Activated CD4-positive, alpha-beta memory T cell treated with anti-CD3 and anti-CD28 coated beads for 36 hours (primary cell): Measurements from ENCODE around the gene NRXN2. TPM values are rescaled to one million over a fixed set of nuclear protein-coding genes. Genes with fewer than 3 reads are reported as not detected.
"Not testable (repeated sequence)": the region's sequence is repeated elsewhere in the genome, so short reads cannot be mapped to it uniquely, and the experiment has no call there.

ENCODE experiments used
- CTCF ChIA-PET: fragments of 350-600 bp; sonication (Branson Sonifier 250); formaldehyde crosslinking; loops from one replicate; lab custom pipeline; 2021; ENCODE audit warnings: antibody characterized with exemption, inconsistent platforms; lab: Charles Lee
- POLR2A ChIA-PET: fragments of 350-600 bp; sonication (Branson Sonifier 250); formaldehyde crosslinking; loops from one replicate; lab custom pipeline; 2021; ENCODE audit warnings: antibody characterized with exemption; lab: Charles Lee
- DNase-seq: peaks from one replicate; pipeline ENCODE4 v3.0.0-alpha.2; 2020
- H3K27ac Mint-ChIP-seq: one replicate; pipeline ENCODE4 v1.8.0; 2021; ENCODE audit warnings: mixed read lengths
- H3K27me3 Mint-ChIP-seq: one replicate; pipeline ENCODE4 v1.8.0; 2021; ENCODE audit warnings: mixed read lengths
- H3K36me3 Mint-ChIP-seq: one replicate; pipeline ENCODE4 v1.8.0; 2021; ENCODE audit warnings: mixed read lengths
- H3K4me1 Mint-ChIP-seq: one replicate; pipeline ENCODE4 v1.8.0; 2021; ENCODE audit warnings: low read depth, mixed read lengths
- H3K4me3 Mint-ChIP-seq: one replicate; pipeline ENCODE4 v1.8.0; 2021; ENCODE audit warnings: mild to moderate bottlenecking, mixed read lengths
- H3K9me3 Mint-ChIP-seq: one replicate; pipeline ENCODE4 v1.8.0; 2021; ENCODE audit warnings: mixed read lengths
- intact Hi-C: fragments of 100-400 bp; cut with micrococcal nuclease; formaldehyde crosslinking; loops from one replicate; pipeline ENCODE4 v1.15.1; 2023
- total RNA-seq, 2 experiments: library from RNA; stranded (reverse); gene quantifications; one replicate each; pipeline ENCODE4 v1.2.3, GENCODE V29; 2021

NRXN2 gene
- total RNA-seq, 2 experiments from 2014 or later = 0.31 to 0.41 TPM

GRCh38 chr11:64563966-64564365, 159.0 kb downstream of the NRXN2 start:
- Mint-ChIP-seq H3K27me3 (peaks cover 4% of the 10 kb centered on the region), H3K27ac (no peak overlapping the region), H3K4me1 (peaks cover 11% of the 10 kb centered on the region), H3K36me3 (no peaks in the 10 kb centered on the region), H3K4me3 (no peak overlapping the region), H3K9me3 (no peaks in the 10 kb centered on the region)
- intact Hi-C loops = no loop called here
- DNase-seq = no peak
- POLR2A ChIA-PET = no interaction called here
- CTCF ChIA-PET = interaction anchor here (1.6 kb wide), 1 partner anchor 15 kb away, joined by 5 read pairs; no protein-coding TSS in a partner anchor

DNA sequence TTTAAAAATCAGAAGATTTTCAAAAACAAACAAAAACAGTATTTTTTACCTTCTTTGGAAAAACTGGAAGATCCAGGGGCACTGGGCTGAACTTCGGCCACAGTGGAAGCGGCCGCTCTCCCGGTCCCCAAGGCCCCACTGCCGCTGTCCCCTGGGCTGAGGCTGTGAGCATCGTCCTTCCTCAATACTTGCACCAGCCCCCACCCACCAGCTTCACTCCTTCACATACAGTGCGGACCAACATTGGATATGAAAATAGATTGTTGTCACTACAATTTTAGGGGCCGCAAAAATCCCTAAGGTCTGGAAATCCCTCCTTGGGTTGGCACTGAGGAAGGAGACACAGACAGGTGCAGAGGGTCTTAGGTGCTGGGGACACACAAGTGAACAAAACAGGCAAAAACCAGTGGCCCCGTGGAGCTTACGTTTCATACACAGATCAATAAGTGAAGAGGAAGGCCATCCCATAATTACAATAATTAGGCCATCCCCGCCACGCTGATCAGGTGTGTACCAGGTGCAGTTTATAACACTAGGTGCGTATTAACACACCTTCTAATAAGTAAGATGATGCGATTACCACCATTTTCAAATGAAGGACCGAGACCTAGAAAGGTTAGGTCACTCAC, 160.2 kb downstream of the NRXN2 start:
- intact Hi-C loops = no loop called here
- Mint-ChIP-seq H3K4me1 (peaks cover 11% of the 10 kb centered on the region), H3K4me3 (no peak overlapping the region)

GRCh38 chr11:64561984-64562722, 160.8 kb downstream of the NRXN2 start:
- Mint-ChIP-seq H3K4me1 (peaks cover 11% of the 10 kb centered on the region), H3K9me3 (no peaks in the 10 kb centered on the region), H3K36me3 (no peaks in the 10 kb centered on the region), H3K4me3 (no peak overlapping the region), H3K27me3 (peaks cover 6% of the 10 kb centered on the region), H3K27ac (no peak overlapping the region)
- no peak for DNase-seq
- CTCF ChIA-PET = no interaction called here
- intact Hi-C loops = no loop called here
- POLR2A ChIA-PET = no interaction called here

More for the DNA sequence above, 160.2 kb downstream of the NRXN2 start:
- no peaks in the 10 kb centered on the region for H3K9me3 Mint-ChIP-seq
- H3K36me3 Mint-ChIP-seq = no peaks in the 10 kb centered on the region
- DNase-seq = no peak
- POLR2A ChIA-PET = no interaction called here
- CTCF ChIA-PET = interaction anchor here (1.6 kb wide), 1 partner anchor 14 kb away, joined by 5 read pairs; no protein-coding TSS in a partner anchor
- no peak overlapping the region for H3K27ac Mint-ChIP-seq
- H3K27me3 Mint-ChIP-seq = peaks cover 6% of the 10 kb centered on the region

DNA sequence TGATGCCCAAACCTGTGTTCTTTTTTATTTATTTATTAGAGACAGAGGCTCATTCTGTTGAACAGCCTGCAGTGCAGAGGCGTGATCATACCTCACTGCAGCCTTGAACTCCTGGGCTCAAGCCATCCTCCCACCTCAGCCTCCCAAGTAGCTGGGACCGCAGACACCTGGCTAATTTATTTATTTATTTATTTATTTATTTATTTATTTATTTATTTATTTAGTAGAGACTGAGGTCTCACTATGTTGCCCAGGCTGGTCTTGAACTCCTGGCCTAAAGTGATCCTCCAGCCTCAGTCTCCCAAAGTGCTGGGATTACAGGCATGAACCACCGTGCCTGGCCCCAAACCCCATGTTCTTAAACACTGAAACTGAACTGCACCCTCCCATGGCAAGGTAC, 161.6 kb downstream of the NRXN2 start:
- CTCF ChIA-PET, POLR2A ChIA-PET, H3K9me3 Mint-ChIP-seq, intact Hi-C loops, DNase-seq, H3K4me1 Mint-ChIP-seq, H3K27ac Mint-ChIP-seq, H3K27me3 Mint-ChIP-seq, H3K36me3 Mint-ChIP-seq, H3K4me3 Mint-ChIP-seq: not testable (repeated sequence)

DNA sequence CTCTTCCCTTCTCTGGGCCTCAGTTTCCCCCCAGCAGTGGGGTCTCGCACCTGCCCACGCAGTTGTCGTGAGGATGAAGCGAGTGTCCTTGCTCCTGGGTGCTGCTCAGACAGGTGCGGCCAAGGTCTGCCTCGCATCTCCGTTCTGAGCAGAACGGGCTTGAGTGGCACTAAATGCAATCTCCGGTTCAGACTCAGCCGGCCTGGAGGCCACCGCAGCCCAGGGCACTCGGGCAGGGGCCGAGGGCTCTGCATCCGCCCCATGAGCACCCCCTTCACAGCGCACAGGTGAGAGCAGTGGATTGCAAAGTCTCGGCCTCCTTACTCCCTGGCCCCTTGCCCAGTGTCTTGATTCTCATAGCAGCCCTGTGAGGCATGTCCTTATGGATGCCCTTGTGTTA, 162.1 kb downstream of the NRXN2 start:
- peaks cover 5% of the 10 kb centered on the region for H3K4me1 Mint-ChIP-seq
- DNase-seq = no peak
- peaks cover 6% of the 10 kb centered on the region for H3K27me3 Mint-ChIP-seq
- no peak overlapping the region for H3K4me3 Mint-ChIP-seq
- ChIA-PET CTCF (no interaction called here), POLR2A (no interaction called here)
- H3K9me3 Mint-ChIP-seq = no peaks in the 10 kb centered on the region
- no peak overlapping the region for H3K27ac Mint-ChIP-seq
- intact Hi-C loops = no loop called here
- no peaks in the 10 kb centered on the region for H3K36me3 Mint-ChIP-seq

- H3K36me3 Mint-ChIP-seq = no peaks in the 10 kb centered on the region
- no peak overlapping the region for H3K4me3 Mint-ChIP-seq
- ChIA-PET POLR2A (no interaction called here), CTCF (no interaction called here)
- no peak for DNase-seq
- intact Hi-C loops = no loop called here
- peaks cover 6% of the 10 kb centered on the region for H3K27me3 Mint-ChIP-seq
- H3K9me3 Mint-ChIP-seq = no peaks in the 10 kb centered on the region
- no peaks in the 10 kb centered on the region for H3K4me1 Mint-ChIP-seq
- H3K27ac Mint-ChIP-seq = no peak overlapping the region
Measured at GRCh38 chr11:64560139-64560771, 162.7 kb downstream of the NRXN2 start.

DNA sequence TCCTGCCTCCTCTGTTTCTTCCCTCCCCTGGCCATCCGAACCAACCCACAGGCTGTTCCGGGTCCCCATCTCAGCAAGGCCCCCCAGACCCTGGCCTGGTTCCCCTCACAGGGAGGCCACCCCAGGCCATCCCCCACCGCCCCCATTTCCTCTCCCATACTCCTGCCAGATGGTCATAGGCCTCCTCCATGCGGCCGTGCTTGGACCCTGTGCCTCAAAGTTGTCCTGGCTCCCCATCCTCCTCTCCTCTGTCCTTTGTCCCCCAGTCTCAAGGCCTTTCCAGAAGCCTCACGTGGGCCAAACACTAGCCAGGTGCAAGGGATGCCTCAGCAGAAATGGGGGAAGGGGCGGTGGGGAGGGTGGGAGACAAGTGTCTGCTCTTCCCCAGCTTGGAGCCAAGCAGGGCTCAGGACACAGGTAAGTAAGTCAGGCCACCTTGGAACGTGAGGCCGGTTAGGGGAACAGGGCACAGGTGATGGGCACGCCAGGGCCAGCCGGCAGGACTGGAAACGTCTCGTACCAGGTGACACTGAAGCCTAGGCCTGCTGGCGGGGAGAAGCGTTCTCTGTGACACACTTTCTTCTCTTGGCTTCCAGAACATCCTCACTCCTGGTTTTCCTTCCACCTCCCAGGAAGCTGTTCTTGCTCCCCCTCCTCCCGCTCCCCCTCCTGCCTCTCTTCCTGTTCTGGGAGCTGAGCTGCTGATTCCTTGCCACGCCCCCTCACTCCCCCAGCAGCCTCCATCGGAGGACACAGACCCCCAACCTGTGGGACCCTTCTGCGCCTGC, 163.5 kb downstream of the NRXN2 start:
- CTCF ChIA-PET = no interaction called here

DNA sequence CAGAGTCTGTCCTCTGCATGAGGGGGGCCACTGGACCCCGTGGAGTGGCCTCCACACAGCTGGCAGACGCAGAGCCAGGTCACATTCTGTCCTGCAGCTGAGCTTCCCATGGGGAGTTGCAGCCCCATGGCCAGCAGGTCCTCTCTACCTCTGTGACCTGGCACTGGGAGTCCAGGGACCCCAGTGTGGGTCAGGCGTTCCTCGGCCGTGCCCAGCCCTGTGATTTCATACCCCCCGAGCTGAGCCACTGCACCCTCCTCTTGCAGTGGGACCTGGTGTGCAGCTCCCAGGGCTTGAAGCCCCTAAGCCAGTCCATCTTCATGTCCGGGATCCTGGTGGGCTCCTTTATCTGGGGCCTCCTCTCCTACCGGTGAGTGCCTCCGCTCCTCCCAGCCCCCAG, 164.1 kb downstream of the NRXN2 start:
- Mint-ChIP-seq H3K9me3 (no peaks in the 10 kb centered on the region), H3K27me3 (peaks cover 6% of the 10 kb centered on the region), H3K27ac (no peak overlapping the region), H3K4me3 (no peak overlapping the region), H3K36me3 (no peaks in the 10 kb centered on the region), H3K4me1 (no peaks in the 10 kb centered on the region)
- ChIA-PET CTCF (no interaction called here), POLR2A (no interaction called here)
- no peak for DNase-seq
- intact Hi-C loops = no loop called here

More for the DNA sequence above, 163.5 kb downstream of the NRXN2 start:
- Mint-ChIP-seq H3K27me3 (peaks cover 6% of the 10 kb centered on the region), H3K36me3 (no peaks in the 10 kb centered on the region), H3K27ac (no peak overlapping the region), H3K4me1 (no peaks in the 10 kb centered on the region), H3K9me3 (no peaks in the 10 kb centered on the region), H3K4me3 (no peak overlapping the region)
- no peak for DNase-seq
- POLR2A ChIA-PET = no interaction called here
- intact Hi-C loops = no loop called here

DNA sequence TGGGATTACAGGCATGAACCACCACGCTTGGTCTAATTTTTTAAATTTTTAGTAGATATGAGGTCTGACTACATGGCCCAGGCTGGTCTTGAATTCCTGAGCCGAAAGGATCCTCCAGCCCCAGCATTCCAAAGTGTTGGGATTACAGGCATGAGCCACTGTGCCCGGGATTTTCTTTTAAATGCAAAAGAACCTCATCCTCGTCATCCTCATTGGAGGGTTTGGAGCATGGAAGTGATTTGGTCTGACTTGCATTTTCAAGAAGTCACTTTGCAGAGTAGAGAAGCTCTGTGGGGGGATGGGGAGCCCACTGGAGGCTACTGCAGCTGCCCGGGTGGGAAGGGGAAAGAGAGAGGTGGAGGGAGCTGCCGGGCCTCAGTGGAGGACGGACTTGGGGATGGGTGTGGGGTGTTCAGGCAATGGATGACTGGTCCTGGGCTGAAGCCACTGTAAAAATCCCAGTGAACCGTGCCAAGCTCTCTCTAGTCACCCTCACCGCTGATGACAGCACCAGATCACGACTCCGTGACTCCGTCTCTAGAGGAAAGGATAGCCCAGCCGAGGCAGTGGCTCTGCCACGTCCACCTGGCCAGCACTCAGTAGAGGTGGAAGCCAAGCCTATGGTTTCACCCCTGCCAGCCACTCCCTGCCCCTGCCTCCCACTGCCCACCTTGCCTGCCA, 164.8 kb downstream of the NRXN2 start:
- H3K36me3 Mint-ChIP-seq = no peaks in the 10 kb centered on the region
- intact Hi-C loops = no loop called here
- H3K4me1 Mint-ChIP-seq = no peaks in the 10 kb centered on the region
- H3K4me3 Mint-ChIP-seq = no peak overlapping the region
- ChIA-PET CTCF (no interaction called here), POLR2A (no interaction called here)
- no peaks in the 10 kb centered on the region for H3K9me3 Mint-ChIP-seq
- H3K27ac Mint-ChIP-seq = no peak overlapping the region
- no peak for DNase-seq
- peaks cover 6% of the 10 kb centered on the region for H3K27me3 Mint-ChIP-seq

GRCh38 chr11:64556721-64557250, 166.2 kb downstream of the NRXN2 start:
- ChIA-PET CTCF (no interaction called here), POLR2A (no interaction called here)
- Mint-ChIP-seq H3K36me3 (no peaks in the 10 kb centered on the region), H3K9me3 (no peaks in the 10 kb centered on the region), H3K27me3 (peaks cover 6% of the 10 kb centered on the region), H3K4me3 (no peak overlapping the region), H3K4me1 (no peaks in the 10 kb centered on the region), H3K27ac (no peak overlapping the region)
- intact Hi-C loops = no loop called here
- no peak for DNase-seq
